ES-I3 (cell line): ENCODE data around the gene HCFC1.
"Not testable (repeated sequence)": the region's sequence is repeated elsewhere in the genome, so short reads cannot be mapped to it uniquely, and the experiment has no call there.

ENCODE experiments used
- H3K36me3 ChIP-seq: 2 replicates; pipeline ENCODE4 v1.6.1; 2013; ENCODE audit warnings: mild to moderate bottlenecking, low read length, control low read depth, moderate library complexity; ENCODE audit not compliant: insufficient read depth
- H3K4me1 ChIP-seq: 2 replicates; pipeline ENCODE4 v1.6.1; 2013; ENCODE audit warnings: mild to moderate bottlenecking, control low read depth, low read length; ENCODE audit not compliant: insufficient read depth
- H3K9ac ChIP-seq: 2 replicates; pipeline ENCODE4 v1.6.1; 2013; ENCODE audit warnings: low read depth, mild to moderate bottlenecking, low read length, moderate library complexity
- H3K9me3 ChIP-seq: 2 replicates; pipeline ENCODE4 v1.6.1; 2013; ENCODE audit warnings: mild to moderate bottlenecking, low read length, moderate library complexity; ENCODE audit not compliant: control insufficient read depth, insufficient read depth

Gene HCFC1

DNA sequence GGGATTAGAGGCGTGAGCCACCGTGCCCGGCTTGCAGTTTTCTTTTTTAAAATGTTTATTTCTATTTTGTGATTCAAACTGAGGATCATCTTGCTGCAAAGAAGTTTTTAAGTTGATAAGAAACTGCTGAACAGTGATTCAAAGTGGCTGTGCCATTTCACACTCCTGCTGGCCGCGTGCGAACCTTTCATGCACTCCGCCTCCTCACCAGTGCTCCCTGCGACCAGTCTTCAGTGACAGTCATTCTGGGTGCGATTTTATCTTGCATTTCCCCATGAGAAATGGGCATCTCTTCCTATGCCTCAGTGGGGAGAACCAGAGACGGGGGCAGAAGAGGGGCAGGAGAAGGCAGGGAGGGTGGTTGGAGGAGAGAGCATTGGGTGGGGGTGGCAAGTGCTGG is 22.4 kb upstream of the HCFC1 start:
- Histone ChIP-seq H3K9ac (no peak overlapping the region), H3K9me3 (no peaks in the 10 kb centered on the region), H3K36me3 (no peaks in the 10 kb centered on the region), H3K4me1 (no peaks in the 10 kb centered on the region)

DNA sequence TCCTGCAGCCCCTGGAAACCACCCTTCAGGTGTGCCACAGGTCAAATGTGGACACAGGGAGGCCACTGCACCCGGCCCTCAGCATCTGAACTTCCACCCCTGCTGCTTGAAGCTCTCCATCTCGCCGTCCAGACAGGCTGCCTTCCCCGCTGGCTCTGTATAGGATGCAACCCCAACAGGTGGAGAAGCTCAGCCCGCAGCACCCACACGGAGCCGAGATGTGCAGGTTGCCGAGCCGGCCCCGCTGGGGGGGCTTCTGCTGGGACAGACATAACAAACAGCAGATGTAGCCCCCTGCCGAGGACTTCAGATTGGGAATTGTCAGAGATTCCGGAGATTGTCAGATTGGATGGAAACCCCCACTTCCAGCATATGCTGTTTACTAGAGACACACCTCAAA is 21.5 kb upstream of the HCFC1 start:
- Histone ChIP-seq H3K36me3 (no peaks in the 10 kb centered on the region), H3K9ac (no peak overlapping the region), H3K9me3 (no peaks in the 10 kb centered on the region), H3K4me1 (no peaks in the 10 kb centered on the region)

DNA sequence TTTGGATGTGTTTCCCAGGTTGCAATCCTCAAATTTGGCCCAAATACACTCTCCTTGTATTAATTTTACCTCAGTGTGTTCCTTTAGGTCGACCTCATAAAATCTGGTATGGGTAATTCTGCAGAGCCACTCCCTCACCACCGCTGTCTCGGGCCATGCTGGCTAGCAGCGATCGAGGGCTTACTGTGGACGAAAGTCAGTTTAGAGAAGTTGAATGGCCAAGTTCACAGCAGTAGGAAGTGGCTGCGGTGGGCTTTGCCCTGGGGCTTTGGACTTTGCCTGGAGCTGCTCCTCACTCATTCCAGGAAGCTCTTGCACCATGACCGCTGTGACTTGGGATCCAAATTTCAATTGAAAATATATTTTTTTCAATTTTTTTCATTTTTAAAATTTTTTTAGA is 20.6 kb upstream of the HCFC1 start:
- Histone ChIP-seq H3K4me1 (no peaks in the 10 kb centered on the region), H3K9ac (no peak overlapping the region), H3K36me3 (no peaks in the 10 kb centered on the region), H3K9me3 (no peaks in the 10 kb centered on the region)

DNA sequence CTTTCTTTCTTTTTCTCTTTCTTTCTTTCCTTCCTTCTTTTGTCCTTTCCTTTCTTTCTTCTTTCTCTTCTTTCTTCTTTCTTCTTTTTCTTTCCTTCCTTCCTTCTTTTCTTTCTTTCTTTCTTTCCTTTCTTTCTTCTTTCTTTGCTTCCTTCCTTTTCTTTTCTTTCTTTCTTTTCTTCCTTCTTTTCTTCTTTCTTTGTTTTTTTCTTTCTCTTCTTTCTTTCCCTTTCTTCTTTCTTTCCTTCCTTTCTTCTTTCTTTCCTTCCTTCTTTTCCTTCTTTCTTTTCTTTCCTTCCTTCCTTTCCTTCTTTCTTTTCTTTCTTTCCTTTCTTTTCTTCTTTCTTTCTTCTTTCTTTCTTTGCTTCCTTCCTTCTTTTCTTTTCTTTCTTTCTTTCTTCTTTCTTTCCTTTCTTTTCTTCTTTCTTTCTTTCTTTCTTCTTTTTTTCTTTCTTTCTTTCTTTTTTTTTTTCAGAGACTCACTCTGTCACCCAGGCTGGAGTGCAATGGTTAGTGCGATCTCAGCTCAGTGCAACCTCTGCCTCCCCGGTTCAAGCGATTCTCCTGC is 19.5 kb upstream of the HCFC1 start:
- H3K9me3 ChIP-seq, result no peaks in the 10 kb centered on the region
- H3K36me3 ChIP-seq, result no peaks in the 10 kb centered on the region
- H3K9ac ChIP-seq, result no peak overlapping the region
- H3K4me1 ChIP-seq, result no peaks in the 10 kb centered on the region

DNA sequence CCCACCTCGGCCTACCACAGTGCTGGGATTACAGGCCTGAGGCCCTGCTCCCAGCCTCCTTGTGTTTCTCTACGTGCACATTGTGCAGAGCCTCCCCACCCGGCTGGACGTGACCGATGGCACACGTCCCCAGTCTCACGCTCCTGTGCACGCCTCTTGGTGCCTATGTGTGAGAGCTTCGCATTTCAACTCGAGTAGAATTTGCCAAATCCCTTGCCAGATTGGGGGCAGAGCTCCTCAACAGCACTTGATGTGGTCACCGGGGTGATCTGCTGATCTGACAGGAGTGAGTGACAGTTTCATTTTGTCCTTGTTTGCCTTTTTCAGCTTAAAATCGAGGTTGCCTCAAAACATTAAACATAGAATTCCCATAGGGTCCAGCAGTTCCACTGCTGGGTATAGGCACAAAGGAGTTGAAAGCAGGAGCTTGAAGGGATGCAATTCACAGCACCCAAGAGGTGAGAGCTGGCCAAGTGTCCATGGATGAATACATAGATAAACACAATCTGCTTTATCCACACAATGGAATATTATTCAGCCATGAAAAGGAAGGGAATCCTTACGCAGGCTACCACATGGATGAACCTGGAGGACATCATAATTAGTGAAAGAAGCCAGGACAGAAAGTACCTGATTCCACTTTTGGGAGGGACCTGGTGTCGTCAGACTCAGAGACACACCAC is 18.5 kb upstream of the HCFC1 start:
- Histone ChIP-seq H3K9ac (no peak overlapping the region), H3K4me1 (peaks cover under 1% of the 10 kb centered on the region; the same call in 1 of the 2 replicates), H3K9me3 (no peaks in the 10 kb centered on the region), H3K36me3 (no peaks in the 10 kb centered on the region)

DNA sequence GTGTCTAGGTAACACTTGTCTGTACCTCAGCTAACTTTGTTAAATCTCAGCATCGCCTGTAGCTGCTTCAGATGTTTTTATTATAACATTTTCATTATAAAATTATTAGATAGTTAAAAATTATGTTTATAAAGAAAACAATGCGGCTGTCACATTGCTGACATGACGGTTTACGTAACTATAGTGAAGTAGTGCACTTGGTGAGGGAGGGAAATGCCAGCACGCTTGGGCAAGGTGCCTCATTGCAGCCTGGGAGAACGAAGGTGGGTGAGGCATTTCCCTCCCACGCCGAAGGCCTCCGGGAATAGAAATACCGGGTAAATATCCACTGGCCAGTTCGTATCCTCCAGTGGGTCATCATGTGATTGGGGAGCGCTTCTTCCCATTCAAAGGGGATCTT is 16.9 kb upstream of the HCFC1 start:
- Histone ChIP-seq H3K4me1 (peaks cover 5% of the 10 kb centered on the region; the same call in 1 of the 2 replicates), H3K36me3 (no peaks in the 10 kb centered on the region), H3K9ac (no peak overlapping the region), H3K9me3 (no peaks in the 10 kb centered on the region)

DNA sequence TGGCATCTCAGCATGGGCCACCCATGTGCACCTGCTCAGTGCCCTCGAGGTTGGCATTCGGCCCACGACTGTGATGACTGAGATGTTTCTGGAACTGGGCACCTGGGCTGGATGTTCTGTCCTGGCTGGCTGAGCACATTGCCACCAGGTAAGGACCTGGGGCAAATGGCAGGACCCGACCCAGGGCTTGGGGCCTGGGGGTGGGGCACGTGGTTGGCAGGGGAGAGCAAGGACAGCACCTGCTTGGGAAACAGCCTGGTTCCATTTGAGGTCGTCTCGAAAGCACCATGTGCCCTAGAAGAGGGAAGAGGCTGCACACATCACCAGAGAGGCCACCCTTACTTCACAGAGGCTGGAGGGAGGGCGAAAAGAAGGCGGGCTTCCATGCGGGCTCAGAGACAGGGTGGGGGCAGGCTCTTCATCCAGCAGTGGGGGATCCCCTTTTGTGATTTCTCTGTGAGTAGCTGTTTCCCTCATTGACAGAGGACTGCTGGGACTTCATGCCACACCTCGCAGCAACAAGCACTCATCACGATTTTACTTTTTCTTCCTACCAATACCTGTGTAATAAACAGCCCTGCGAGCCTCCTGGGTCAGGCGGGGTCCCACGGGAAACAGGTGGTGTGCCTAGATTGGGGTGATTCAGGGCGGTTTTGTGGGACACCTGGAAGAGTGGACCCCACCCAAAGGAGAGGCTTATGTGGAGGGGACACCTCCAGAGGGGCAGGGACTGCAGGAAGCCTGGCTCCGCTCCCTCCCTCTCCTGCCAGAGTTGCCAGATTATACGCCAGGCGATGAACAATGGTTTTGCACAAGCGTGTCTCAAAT is 12.9 kb upstream of the HCFC1 start:
- H3K36me3 ChIP-seq, result no peaks in the 10 kb centered on the region
- no peaks in the 10 kb centered on the region for H3K9me3 ChIP-seq
- peaks cover 5% of the 10 kb centered on the region; the same call in 1 of the 2 replicates for H3K4me1 ChIP-seq
- no peak overlapping the region for H3K9ac ChIP-seq

DNA sequence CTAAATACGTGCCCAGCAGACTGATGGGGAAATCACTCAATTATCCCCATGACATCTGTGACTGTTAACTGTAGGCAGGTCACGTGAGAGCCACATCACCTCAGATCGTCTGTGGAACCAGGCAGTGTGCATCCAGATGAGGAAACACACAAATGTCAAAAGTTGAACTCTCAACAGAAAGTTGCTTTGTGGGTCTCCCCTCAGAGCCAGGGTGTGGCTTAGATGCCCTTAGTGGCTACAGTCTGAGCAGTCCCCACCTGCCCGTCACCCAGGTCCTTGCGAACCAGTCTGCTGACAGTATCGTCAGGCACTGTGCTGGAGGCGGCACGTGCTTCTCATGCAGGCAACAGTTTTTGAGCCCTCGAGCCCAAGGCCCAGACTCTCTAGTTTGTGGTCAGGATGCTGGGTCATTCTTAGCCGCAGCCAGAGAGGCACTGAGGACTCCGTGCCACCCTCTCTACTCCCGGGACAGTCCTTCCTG is 11.7 kb upstream of the HCFC1 start:
- H3K9ac ChIP-seq, result no peak overlapping the region
- H3K4me1 ChIP-seq, result peaks cover 5% of the 10 kb centered on the region; the same call in 1 of the 2 replicates
- H3K36me3 ChIP-seq, result no peaks in the 10 kb centered on the region
- H3K9me3 ChIP-seq, result no peaks in the 10 kb centered on the region

DNA sequence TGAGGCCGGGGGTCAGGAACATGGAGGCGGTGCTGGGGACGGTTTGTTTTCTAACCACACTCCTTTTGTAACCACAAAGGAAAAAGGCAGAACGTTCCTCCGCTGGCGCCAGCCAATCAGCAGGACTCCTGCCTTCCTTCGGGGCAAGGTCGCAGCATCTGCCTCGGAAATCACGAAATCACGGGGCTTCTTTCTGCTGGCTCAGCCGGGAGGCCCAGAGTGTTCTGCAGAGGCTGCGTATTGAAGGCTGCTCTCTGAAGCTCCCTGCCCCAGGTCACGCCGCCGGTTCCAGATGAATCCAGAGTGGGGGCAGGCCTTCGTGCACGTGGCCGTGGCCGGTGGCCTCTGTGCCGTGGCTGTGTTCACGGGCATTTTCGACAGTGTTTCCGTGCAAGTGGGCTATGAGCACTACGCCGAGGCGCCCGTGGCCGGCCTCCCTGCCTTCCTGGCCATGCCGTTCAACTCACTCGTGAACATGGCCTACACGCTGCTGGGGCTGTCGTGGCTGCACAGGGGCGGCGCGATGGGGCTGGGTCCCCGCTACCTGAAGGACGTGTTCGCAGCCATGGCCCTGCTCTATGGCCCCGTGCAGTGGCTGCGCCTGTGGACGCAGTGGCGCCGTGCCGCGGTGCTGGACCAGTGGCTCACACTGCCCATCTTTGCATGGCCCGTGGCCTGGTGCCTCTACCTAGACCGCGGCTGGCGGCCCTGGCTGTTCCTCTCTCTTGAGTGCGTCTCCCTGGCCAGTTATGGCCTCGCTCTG is 10.3 kb upstream of the HCFC1 start:
- H3K9ac ChIP-seq, result no peak overlapping the region
- H3K9me3 ChIP-seq, result no peaks in the 10 kb centered on the region
- peaks cover 5% of the 10 kb centered on the region; the same call in 1 of the 2 replicates for H3K4me1 ChIP-seq
- no peaks in the 10 kb centered on the region for H3K36me3 ChIP-seq

DNA sequence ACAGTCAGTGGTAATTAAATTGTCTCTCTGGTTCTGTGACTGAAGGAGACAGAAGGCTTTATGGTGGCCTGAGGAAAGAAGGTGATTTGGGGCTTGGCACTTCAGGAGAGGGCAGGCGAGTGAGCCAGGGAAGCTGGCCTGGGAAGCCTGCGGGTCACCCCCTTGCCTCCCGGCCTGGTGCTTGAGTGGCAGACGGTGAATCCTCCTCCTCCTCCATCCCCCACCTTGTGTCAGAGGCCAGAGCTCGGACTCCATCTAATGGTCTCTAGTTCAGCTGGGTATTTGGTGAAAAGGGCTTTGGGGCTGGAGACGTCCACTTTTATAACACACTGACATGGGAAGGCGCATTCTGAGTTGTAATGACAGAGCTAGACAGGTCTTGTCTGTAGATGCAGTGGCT is 9.6 kb upstream of the HCFC1 start:
- Histone ChIP-seq H3K9ac (no peak overlapping the region), H3K9me3 (no peaks in the 10 kb centered on the region), H3K4me1 (peaks cover 5% of the 10 kb centered on the region; the same call in 1 of the 2 replicates), H3K36me3 (no peaks in the 10 kb centered on the region)

DNA sequence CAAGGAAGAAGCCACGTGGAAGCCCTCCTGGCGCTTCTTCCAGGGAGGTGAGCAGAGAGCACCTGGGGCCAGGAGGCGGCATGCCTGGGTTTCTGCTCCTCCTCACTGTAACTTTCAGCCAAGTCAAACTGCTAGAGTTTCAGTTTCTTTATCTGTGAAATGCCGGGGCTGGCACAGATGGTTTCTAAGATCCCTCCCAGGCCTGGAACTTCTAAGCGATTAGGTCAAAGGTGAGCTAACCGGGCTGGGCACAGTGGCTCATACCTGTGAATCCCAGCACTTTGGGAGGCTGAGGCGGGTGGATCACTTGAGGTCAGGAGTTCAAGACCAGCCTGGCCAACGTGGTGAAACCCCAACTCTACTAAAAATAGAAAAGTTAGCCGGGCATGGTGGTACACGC is 8.8 kb upstream of the HCFC1 start:
- H3K36me3 ChIP-seq, H3K9me3 ChIP-seq, H3K9ac ChIP-seq, H3K4me1 ChIP-seq: not testable (repeated sequence)

DNA sequence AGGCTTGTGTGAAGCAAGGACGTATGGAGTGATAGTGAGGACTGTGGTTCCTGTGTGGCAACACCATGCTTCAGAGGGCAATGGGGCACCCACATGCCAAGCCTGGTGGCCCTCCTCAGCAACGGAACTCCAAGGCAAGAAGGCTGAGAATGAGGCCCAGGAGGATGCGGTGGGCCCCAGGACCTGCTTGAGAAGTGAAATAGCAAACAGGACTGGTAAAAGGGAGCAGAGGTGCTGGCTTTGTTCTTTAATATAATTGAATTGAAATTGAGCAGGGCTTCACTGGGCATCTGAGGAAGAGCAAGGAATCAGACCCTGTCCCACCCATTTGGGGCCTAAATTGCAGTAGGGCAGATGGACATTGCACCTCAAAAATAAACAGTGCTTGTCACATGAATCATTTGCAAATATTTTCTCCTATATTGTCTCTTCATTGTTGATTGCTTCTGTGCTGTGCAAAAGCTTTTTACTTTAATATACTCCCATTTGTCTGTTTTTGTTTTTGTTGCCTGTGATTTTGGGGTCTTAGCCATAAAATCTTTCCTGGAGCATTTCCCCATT is 3.2 kb upstream of the HCFC1 start:
- Histone ChIP-seq H3K9ac (no peak overlapping the region), H3K9me3 (no peaks in the 10 kb centered on the region), H3K36me3 (no peaks in the 10 kb centered on the region), H3K4me1 (no peaks in the 10 kb centered on the region)

DNA sequence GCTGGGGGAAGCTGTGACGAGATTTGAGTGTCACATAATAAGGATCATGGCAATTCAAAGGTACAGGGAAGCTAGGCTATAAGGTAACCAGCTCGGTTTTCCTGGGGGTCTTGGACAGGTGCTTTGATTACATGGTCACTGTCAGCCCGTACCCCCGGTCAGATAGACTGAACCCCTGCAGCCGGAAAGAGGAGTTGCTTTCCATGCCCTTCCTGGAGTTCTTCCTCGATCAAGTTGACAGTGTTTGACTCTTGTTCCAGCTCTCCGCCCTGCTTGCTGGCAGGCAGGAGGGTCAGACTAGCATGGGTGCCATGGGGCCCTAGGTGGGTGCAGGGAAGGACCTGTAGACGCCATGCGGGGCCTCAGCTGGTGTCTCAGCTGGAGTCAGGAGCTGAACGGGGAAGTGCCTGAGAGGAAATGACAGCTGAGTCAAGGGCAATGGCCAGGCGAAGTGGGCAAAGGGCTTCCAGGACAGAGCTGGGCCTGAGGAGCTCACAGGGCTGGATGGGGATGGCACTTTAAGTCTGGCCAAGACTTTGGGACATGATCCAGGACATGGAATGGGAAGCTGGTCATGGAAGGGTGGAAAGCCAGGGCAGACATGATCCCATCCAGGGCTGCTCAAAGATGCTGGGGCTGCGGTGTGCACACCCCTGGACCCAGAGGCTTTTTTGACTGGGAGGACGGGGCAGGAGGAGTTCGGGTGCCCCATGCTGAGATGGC is 2.5 kb upstream of the HCFC1 start:
- H3K9me3 ChIP-seq, result no peaks in the 10 kb centered on the region
- H3K4me1 ChIP-seq, result no peaks in the 10 kb centered on the region; the same call in 1 of the 2 replicates
- H3K9ac ChIP-seq, result no peak overlapping the region
- no peaks in the 10 kb centered on the region for H3K36me3 ChIP-seq
